GM13976 (cell line): ENCODE measurements around the gene ARSG.
A peak's percentile ranks its signal among the peaks of the same experiment; 100 is the strongest.

Experiments used
- DNase-seq: peaks from one replicate; pipeline ENCODE4 v3.0.0; 2012; ENCODE audit warnings: low spot score
- in situ Hi-C: fragments of 300-500 bp; cut with MboI; formaldehyde crosslinking; loops from one replicate; pipeline ENCODE4 v1.12.0; 2022; ENCODE audit warnings: low sequenced_read_pairs, mixed read lengths, inconsistent platforms; ENCODE audit not compliant: unreplicated experiment
- TF ChIP-seq, protein P1 (sequence below): IDR thresholded peaks from 2 replicates; pipeline ENCODE4 v1.5.1; 2012; ENCODE audit warnings: borderline replicate concordance, mild to moderate bottlenecking; ENCODE audit not compliant: insufficient read depth; ENCODE audit errors: extremely low read depth, missing control alignments, control extremely low read depth

Gene ARSG

DNA sequence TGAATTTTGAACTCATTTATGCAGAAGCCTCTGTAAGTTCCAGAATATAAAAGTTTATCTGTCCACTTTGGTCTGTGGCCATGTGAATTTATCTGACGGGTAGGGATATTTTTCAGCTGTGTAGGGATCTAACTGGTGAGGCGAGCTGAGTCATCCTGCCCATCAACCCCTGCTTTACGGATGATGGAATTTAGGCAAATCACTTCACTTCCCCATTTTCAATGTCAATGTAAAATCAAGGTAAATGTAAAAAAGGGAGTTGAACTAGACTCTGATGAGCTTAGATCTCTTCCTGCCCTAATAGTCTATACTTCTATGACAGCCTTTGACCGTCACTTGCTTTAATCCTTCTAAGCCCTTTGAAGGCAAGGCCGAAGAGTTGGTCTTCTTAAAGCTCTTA, 2.9 kb upstream of the ARSG start:
- TF ChIP-seq, protein P1, sequence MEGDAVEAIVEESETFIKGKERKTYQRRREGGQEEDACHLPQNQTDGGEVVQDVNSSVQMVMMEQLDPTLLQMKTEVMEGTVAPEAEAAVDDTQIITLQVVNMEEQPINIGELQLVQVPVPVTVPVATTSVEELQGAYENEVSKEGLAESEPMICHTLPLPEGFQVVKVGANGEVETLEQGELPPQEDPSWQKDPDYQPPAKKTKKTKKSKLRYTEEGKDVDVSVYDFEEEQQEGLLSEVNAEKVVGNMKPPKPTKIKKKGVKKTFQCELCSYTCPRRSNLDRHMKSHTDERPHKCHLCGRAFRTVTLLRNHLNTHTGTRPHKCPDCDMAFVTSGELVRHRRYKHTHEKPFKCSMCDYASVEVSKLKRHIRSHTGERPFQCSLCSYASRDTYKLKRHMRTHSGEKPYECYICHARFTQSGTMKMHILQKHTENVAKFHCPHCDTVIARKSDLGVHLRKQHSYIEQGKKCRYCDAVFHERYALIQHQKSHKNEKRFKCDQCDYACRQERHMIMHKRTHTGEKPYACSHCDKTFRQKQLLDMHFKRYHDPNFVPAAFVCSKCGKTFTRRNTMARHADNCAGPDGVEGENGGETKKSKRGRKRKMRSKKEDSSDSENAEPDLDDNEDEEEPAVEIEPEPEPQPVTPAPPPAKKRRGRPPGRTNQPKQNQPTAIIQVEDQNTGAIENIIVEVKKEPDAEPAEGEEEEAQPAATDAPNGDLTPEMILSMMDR, result no peak
- in situ Hi-C loops, result no loop called here
- DNase-seq, result peak; percentile 64

- DNase-seq, result peak; percentile 59
- TF ChIP-seq, protein P1, result no peak
- in situ Hi-C loops, result no loop called here
Observed at GRCh38 chr17:68288804-68289203, 2.5 kb upstream of the ARSG start.

- TF ChIP-seq, protein P1, result no peak
- DNase-seq, result no peak
- in situ Hi-C loops, result no loop called here
Observed at GRCh38 chr17:68289473-68289872, 1.8 kb upstream of the ARSG start.

GRCh38 chr17:68289936-68290267, 1.4 kb upstream of the ARSG start:
- TF ChIP-seq, protein P1, result no peak
- no peak for DNase-seq
- in situ Hi-C loops, result no loop called here

GRCh38 chr17:68290268-68290954, 884 bp upstream of the ARSG start:
- DNase-seq, result peak; percentile 61
- TF ChIP-seq, protein P1, result no peak
- in situ Hi-C loops, result no loop called here

DNA sequence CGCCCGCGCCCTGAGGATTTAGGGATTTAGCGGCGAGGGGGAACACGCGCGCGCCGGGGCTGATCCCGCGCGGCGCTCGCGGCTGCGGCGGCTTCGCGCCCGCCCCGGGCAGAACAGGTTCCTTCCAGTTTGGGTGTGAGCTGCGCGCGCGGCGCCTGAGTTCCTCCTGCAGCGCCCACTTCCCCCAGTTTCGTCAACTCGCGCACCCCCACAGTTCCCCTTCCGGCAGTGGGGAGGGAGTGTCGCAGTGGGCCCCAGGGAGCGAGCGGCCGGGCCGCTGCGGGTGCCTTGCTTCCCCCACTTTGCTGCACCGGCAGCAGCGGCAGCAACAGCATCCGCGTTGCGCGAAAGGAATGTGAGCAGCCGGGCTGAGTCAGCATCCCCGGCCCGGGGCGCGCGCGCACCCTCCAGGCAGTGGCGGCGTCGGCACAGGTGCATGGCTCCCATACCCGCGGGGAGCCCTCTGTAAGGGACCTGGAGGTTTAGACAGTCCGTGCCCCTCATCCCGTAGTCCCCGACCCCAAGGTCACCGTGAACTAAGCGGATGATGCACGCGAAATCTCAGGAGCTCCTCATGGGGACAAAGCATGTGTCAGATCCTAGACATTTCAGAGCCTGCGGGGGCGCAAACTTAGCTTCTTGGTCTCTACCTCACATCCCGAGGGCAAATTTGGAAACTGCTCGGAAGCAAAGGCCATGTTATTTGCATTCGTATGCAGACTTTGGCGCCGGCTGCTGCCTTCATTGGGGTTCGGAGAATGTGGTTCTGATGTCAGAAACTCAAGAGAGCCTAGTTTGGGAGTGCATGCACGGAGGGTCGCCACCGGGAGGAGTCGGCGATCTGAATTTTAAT, 767 bp downstream of the ARSG start:
- TF ChIP-seq, protein P1, result no peak
- in situ Hi-C loops, result no loop called here
- DNase-seq, result peak; percentile 91
